ENCODE results near the gene RAET1E. TPM values are rescaled to one million over a fixed set of nuclear protein-coding genes. Genes with fewer than 3 reads are reported as not detected.
A peak's percentile ranks its signal among the peaks of the same experiment; 100 is the strongest.
"Not testable (repeated sequence)": the region's sequence is repeated elsewhere in the genome, so short reads cannot be mapped to it uniquely, and the experiment has no call there.

RAET1E gene
- total and polyA plus RNA-seq, 2 donors (not counting 1 experiment from before 2014, with no cell fraction given) = not detected

DNA sequence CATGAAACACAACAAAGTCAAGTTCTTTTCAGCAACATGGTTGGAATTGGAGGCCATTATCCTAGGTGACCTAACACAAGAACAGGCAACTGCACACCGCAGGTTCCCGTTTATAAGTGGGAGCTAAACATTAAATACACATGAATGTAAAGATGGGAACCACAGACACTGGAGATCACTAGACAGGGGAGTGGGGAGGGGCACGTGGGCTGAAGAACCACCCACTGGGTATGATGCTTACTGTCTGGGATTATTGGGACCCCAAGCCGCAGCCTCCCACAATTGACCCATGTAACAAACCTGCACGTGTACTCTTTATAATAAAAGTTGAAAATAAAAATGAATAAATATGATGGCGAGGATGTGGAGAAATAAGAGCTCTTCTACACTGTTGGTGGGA lies 33.6 kb upstream of the RAET1E start:
- Histone ChIP-seq H3K27me3 (replicated peaks in 1 of 4; ENCODE audit: control extremely low read depth in 1 of 4, control insufficient read depth in 3 of 4, insufficient read depth in 4 of 4, low read length in 3 of 4) (peaks cover 0 to 57% (median 54%) of the 10 kb centered on the region in 4 experiments), H3K4me2 (replicated peaks; ENCODE audit: low read depth, low read length, poor library complexity, severe bottlenecking) (no peak overlapping the region), H3K9me3 (ENCODE audit: control extremely low read depth in 1 of 3, control insufficient read depth in 2 of 3, insufficient read depth in 1 of 3, low read length in 2 of 3) (peaks cover 0 to 4% (median 0%) of the 10 kb centered on the region in 3 donors), H3K9ac (ENCODE audit: low read length) (no peak overlapping the region), H2AFZ (ENCODE audit: insufficient read depth, low read depth, low read length, poor library complexity, severe bottlenecking) (no peak overlapping the region), H3K4me1 (ENCODE audit: control insufficient read depth in 2 of 2, insufficient read depth in 2 of 2, low read length in 2 of 2) (peaks cover under 1 to 12% of the 10 kb centered on the region in 2 donors), H3K4me3 (ENCODE audit: control extremely low read depth in 1 of 5, extremely low read depth in 1 of 5, insufficient read depth in 1 of 5, low read depth in 2 of 5, low read length in 4 of 5) (no peak overlapping the region), H3K79me2 (ENCODE audit: control insufficient read depth, insufficient read depth, low read length) (no peaks in the 10 kb centered on the region), H3K36me3 (replicated peaks in 1 of 2; ENCODE audit: control extremely low read depth in 1 of 2, control insufficient read depth in 1 of 2, extremely low read depth in 1 of 2, insufficient read depth in 2 of 2, low read length in 1 of 2) (no peaks in the 10 kb centered on the region), H3K27ac (ENCODE audit: low read length in 2 of 2) (no peak overlapping the region), H4K20me1 (ENCODE audit: control insufficient read depth, insufficient read depth, low read length, poor library complexity, severe bottlenecking) (no peaks in the 10 kb centered on the region)
- DNase-seq = no peak
- peaks cover 86% of the 10 kb centered on the region for H3K27me3 Mint-ChIP-seq
- no peak overlapping the region for H3K4me3 Mint-ChIP-seq
- WGBS (ENCODE audit: insufficient coverage) = no CpG with 5 or more reads among the region's 6 CpGs
- H3K9me3 Mint-ChIP-seq (ENCODE audit: insufficient read depth) = no peaks in the 10 kb centered on the region
- no peak overlapping the region for H3K27ac Mint-ChIP-seq
- intact Hi-C loops (cut with micrococcal nuclease) = loop anchor here (5.0 kb wide), 1 partner anchor 406 kb away; no protein-coding TSS in a partner anchor
- TF ChIP-seq, protein P1, sequence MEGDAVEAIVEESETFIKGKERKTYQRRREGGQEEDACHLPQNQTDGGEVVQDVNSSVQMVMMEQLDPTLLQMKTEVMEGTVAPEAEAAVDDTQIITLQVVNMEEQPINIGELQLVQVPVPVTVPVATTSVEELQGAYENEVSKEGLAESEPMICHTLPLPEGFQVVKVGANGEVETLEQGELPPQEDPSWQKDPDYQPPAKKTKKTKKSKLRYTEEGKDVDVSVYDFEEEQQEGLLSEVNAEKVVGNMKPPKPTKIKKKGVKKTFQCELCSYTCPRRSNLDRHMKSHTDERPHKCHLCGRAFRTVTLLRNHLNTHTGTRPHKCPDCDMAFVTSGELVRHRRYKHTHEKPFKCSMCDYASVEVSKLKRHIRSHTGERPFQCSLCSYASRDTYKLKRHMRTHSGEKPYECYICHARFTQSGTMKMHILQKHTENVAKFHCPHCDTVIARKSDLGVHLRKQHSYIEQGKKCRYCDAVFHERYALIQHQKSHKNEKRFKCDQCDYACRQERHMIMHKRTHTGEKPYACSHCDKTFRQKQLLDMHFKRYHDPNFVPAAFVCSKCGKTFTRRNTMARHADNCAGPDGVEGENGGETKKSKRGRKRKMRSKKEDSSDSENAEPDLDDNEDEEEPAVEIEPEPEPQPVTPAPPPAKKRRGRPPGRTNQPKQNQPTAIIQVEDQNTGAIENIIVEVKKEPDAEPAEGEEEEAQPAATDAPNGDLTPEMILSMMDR (IDR thresholded peaks at IDR 0.05) = no peak
- no peak for TF ChIP-seq EZH2 (IDR thresholded peaks at IDR 0.05; ENCODE audit: borderline replicate concordance, insufficient read depth, low read depth, low read length, poor library complexity, severe bottlenecking)
- ATAC-seq (ENCODE audit: low read depth) = no peak
- ChIA-PET POLR2A (no interaction called here), CTCF (interaction anchor here (1.1 to 1.4 kb wide), 3 partner anchors 79 to 464 kb away, joined by 5 read pairs; no protein-coding TSS in a partner anchor)
- H3K4me1 Mint-ChIP-seq = no peaks in the 10 kb centered on the region

DNA sequence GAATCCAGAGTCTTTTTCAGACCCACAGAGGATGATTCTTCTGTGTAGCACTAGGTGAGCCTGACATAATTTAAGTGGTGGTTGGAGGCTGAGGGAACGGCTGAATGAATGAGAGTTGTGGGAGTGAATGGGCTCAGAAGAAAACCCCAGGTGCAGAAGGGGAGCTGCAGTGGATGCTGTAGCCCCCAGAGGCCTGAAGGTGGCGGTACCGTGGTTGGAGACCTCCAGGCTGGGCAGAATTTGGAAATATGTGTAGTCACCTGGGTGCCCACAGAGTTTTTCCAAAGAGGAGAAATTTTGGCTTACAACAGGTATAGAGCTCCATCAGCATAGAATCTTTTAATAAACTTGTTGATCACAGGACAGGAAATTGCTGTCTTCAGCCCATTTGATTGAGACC lies 31.5 kb upstream of the RAET1E start:
- Histone ChIP-seq H3K4me1 (ENCODE audit: control insufficient read depth in 2 of 2, insufficient read depth in 2 of 2, low read length in 2 of 2) (peaks cover 13 to 22% of the 10 kb centered on the region in 2 donors), H3K36me3 (replicated peaks in 1 of 2; ENCODE audit: control extremely low read depth in 1 of 2, control insufficient read depth in 1 of 2, extremely low read depth in 1 of 2, insufficient read depth in 2 of 2, low read length in 1 of 2) (no peaks in the 10 kb centered on the region), H3K4me2 (replicated peaks; ENCODE audit: low read depth, low read length, poor library complexity, severe bottlenecking) (no peak overlapping the region), H3K79me2 (ENCODE audit: control insufficient read depth, insufficient read depth, low read length) (no peaks in the 10 kb centered on the region), H3K27me3 (replicated peaks in 1 of 4; ENCODE audit: control extremely low read depth in 1 of 4, control insufficient read depth in 3 of 4, insufficient read depth in 4 of 4, low read length in 3 of 4) (peaks cover 0 to 61% (median 55%) of the 10 kb centered on the region in 4 experiments), H3K9me3 (ENCODE audit: control extremely low read depth in 1 of 3, control insufficient read depth in 2 of 3, insufficient read depth in 1 of 3, low read length in 2 of 3) (peaks cover 0 to 13% (median 0%) of the 10 kb centered on the region in 3 donors), H3K4me3 (ENCODE audit: control extremely low read depth in 1 of 5, extremely low read depth in 1 of 5, insufficient read depth in 1 of 5, low read depth in 2 of 5, low read length in 4 of 5) (no peak overlapping the region), H3K27ac (ENCODE audit: low read length in 2 of 2) (no peak overlapping the region), H3K9ac (ENCODE audit: low read length) (no peak overlapping the region), H4K20me1 (ENCODE audit: control insufficient read depth, insufficient read depth, low read length, poor library complexity, severe bottlenecking) (no peaks in the 10 kb centered on the region), H2AFZ (ENCODE audit: insufficient read depth, low read depth, low read length, poor library complexity, severe bottlenecking) (no peak overlapping the region)
- Mint-ChIP-seq H3K4me1 (peaks cover 13% of the 10 kb centered on the region), H3K27me3 (peaks cover 81% of the 10 kb centered on the region), H3K4me3 (no peak overlapping the region), H3K9me3 (ENCODE audit: insufficient read depth) (no peaks in the 10 kb centered on the region), H3K27ac (no peak overlapping the region)
- intact Hi-C loops (cut with micrococcal nuclease) = no loop called here
- no peak for DNase-seq
- ChIA-PET POLR2A (no interaction called here), CTCF (no interaction called here)
- no peak for TF ChIP-seq EZH2 (IDR thresholded peaks at IDR 0.05; ENCODE audit: borderline replicate concordance, insufficient read depth, low read depth, low read length, poor library complexity, severe bottlenecking)
- TF ChIP-seq, protein P1 (IDR thresholded peaks at IDR 0.05) = peak; percentile 67
- 23% methylated on average over 2 of the region's 3 CpGs for whole genome bisulfite sequencing (ENCODE audit: insufficient coverage)
- no peak for ATAC-seq (ENCODE audit: low read depth)

DNA sequence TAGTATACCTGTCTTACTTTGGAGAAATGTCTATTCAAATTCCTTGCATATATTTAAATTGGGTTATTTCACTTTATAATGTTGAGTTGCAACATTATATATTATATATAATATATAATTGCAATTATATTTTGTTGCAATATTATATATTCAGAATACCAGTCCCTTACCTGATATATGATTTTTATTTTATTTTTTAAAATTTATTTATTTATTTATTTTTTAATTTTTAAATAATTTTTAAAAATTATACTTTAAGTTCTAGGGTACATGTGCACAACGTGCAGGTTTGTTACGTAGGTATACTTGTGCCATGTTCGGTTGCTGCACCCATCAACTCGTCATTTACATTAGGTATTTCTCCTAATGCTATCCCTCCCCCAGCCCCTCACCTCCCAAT lies 29.1 kb upstream of the RAET1E start:
- H3K27ac ChIP-seq (ENCODE audit: low read length in 2 of 2); H3K27ac Mint-ChIP-seq; H4K20me1 ChIP-seq (ENCODE audit: control insufficient read depth, insufficient read depth, low read length, poor library complexity, severe bottlenecking); H3K4me2 ChIP-seq (replicated peaks; ENCODE audit: low read depth, low read length, poor library complexity, severe bottlenecking); H3K4me3 Mint-ChIP-seq; DNase-seq; ATAC-seq (ENCODE audit: low read depth); H3K4me3 ChIP-seq (ENCODE audit: control extremely low read depth in 1 of 5, extremely low read depth in 1 of 5, insufficient read depth in 1 of 5, low read depth in 2 of 5, low read length in 4 of 5); H3K36me3 ChIP-seq (replicated peaks in 1 of 2; ENCODE audit: control extremely low read depth in 1 of 2, control insufficient read depth in 1 of 2, extremely low read depth in 1 of 2, insufficient read depth in 2 of 2, low read length in 1 of 2); H3K9me3 Mint-ChIP-seq (ENCODE audit: insufficient read depth); H2AFZ ChIP-seq (ENCODE audit: insufficient read depth, low read depth, low read length, poor library complexity, severe bottlenecking); H3K9ac ChIP-seq (ENCODE audit: low read length); intact Hi-C loops (cut with micrococcal nuclease); POLR2A ChIA-PET; H3K79me2 ChIP-seq (ENCODE audit: control insufficient read depth, insufficient read depth, low read length): not testable (repeated sequence)
- peaks cover 0 to 68% (median 60%) of the 10 kb centered on the region in 4 experiments for H3K27me3 ChIP-seq (replicated peaks in 1 of 4; ENCODE audit: control extremely low read depth in 1 of 4, control insufficient read depth in 3 of 4, insufficient read depth in 4 of 4, low read length in 3 of 4)
- peaks cover 29 to 37% of the 10 kb centered on the region in 2 donors for H3K4me1 ChIP-seq (ENCODE audit: control insufficient read depth in 2 of 2, insufficient read depth in 2 of 2, low read length in 2 of 2)
- Mint-ChIP-seq H3K27me3 (peaks cover 85% of the 10 kb centered on the region), H3K4me1 (peaks cover 33% of the 10 kb centered on the region)
- H3K9me3 ChIP-seq (ENCODE audit: control extremely low read depth in 1 of 3, control insufficient read depth in 2 of 3, insufficient read depth in 1 of 3, low read length in 2 of 3) = peaks cover 0 to 31% (median 0%) of the 10 kb centered on the region in 3 donors
- CTCF ChIA-PET = interaction anchor here (0.7 kb wide), 1 partner anchor 95 kb away, joined by 3 read pairs; no protein-coding TSS in a partner anchor
- no CpG with 5 or more reads among the region's 4 CpGs for WGBS (ENCODE audit: insufficient coverage)

All from B cell (primary cell).